IPS-NIHi7 (cell line): Measurements from ENCODE around the gene NOP16.

Source experiments
- DNase-seq: peaks from one replicate; pipeline ENCODE4 v3.0.0; 2012; ENCODE audit warnings: mixed read lengths; ENCODE audit errors: extremely low spot score

The NOP16 gene

GRCh38 chr5:176360894-176361436 is 27.4 kb downstream of the NOP16 start:
- DNase-seq, result peak; percentile 55

DNA sequence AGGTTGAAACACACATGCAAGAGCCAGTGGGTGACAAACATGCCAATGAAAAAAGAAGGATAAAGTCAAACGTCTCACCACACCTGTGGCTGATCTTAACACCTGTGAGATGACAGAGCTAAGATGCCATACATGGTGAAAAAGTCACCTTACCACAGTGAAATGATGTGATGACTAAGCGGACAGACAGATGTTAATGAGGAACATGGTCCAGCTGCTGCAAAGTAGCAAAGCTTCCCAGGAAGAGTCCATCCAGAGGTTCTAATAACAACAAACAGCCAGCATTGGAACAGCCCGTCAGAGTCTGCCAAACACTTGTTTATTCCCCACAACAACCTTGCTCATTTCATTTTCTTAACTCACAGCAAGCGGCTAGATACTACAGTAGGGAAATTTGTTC is 28.7 kb downstream of the NOP16 start:
- DNase-seq, result no peak

GRCh38 chr5:176356179-176356566 is 32.2 kb downstream of the NOP16 start:
- no peak for DNase-seq

DNA sequence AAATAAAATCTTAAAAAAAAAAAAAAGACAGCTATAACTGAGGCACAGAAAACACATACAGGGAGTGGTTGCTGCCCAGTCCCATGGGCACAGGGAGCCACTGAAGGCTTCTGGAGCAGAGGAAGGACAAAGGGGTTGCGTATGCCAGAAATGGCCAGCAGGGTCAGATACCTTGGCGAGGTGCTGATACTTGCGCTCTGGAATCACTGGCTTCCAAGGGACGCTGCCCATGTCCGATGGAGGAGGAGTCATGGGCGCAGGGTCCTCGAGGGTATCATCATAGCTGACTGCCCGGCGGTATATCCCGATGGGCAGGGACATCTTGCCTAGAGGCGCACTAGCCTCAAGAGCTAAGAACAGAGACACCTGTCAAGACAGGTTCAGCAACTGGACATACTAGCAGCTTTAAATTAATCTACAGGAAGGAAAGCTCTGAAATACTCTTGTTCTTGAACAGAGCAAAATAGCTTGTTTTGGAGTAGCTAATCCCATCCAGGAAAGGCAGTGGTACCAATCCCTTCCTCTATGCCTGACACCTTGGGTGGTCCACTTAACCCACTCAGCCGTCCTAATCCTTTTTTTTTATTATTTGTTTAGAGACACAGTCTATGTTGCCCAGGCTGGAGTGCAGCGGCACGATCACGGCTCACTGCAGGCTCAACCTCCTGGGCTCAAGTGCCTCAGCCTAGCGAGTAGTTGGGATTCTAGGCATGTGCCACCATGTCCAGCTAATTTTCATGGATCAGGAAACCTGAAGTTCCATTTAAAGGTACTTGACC is 32.8 kb downstream of the NOP16 start:
- DNase-seq, result peak; percentile 22

GRCh38 chr5:176353533-176353932 is 34.9 kb downstream of the NOP16 start:
- DNase-seq, result no peak

GRCh38 chr5:176352116-176352878 is 36.1 kb downstream of the NOP16 start:
- no peak for DNase-seq

- DNase-seq, result no peak
These were observed 38.0 kb downstream of the NOP16 start for GRCh38 chr5:176350416-176350815.

GRCh38 chr5:176342766-176343458 is 45.5 kb downstream of the NOP16 start:
- no peak for DNase-seq

GRCh38 chr5:176342158-176342483 is 46.3 kb downstream of the NOP16 start:
- no peak for DNase-seq

DNA sequence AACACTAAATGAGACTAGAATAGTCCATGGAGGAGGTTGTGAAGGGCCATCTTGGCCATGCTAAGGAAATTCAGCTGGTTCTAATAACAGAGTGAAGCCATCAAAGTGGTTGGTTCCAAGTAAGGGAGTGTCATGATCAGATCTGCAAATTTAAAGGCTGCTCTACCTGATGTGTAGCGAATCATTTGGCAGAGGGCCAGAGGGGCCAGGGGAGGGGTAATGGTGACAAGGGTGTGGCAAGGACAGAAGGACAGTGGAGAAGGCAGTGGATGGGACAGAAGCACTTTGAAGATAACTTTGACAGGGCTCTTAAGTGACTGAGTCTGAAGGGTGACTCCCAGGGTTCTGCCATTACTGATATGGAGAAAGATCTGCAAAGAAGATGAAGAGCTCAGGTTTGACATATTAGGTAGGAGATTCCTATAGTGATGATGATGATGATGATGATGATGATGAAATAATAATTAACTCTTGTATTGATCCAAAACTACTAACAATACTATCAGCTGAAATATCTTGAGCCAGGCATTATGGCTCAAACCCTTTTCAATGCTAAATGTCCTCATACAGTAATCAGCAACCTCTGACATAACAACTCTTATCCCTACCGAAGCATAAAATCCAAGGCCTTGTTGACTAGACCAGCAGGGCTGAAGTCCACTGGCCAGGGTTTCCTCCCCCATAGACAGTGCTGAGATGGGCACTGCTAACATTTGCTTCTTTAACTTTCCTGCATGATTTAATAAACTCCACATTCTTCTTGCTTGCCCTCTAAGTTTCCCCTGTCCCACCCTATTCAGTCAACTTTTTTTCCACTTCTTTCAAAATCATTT is 46.9 kb downstream of the NOP16 start:
- DNase-seq, result no peak

GRCh38 chr5:176339304-176339703 is 49.1 kb downstream of the NOP16 start:
- DNase-seq, result no peak

DNA sequence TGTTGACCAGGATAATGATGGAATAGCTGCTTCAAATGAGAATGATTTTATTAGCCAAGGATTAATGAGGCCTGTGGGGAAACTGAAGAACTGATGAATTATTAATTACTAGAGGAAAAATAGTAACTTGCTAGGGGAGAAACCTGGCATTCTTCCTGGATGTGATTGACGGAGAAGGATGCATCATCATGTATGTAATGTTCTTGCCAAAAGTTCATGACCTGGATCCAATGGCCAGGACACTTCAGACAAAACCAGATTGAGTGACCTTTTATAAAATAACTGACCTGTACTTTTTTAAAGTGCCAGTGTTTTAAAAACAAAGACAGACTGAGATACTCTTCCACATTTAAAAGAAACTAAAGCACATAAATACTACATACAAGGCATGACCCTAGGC is 50.5 kb downstream of the NOP16 start:
- no peak for DNase-seq

DNA sequence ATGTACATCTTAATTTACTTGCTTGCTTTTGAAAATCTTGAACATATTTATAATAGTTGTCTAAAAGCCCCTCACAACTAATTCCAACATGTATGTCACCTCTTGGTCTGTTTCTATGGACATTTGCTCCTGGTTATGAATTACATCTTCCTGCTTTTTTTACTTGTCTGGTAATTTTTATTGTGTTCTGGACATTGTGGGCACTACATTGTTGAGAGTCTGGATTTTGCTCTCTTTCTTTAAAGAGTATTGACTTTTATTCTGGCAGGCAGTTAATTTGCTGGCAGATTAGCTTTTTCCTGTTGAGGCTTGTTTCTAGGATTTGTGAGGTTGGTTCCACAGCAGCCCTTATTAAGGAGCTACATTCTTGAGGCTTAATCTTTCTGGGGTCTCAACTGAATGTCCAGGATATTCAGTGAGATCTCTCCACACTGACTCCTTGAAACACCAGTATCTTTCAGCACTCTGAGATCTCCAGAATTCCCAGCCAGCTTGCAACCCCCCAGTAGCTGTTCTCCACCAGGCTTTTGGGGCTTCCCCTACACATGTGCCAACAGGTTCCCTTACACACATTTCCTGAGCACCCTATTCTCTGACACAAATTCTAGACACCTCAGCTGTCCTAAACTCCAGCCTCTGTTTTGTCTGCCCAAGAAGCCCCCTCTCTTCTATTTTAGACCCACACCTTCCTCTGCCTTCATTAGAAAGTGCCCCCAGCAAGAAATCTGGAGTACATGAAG is 54.2 kb downstream of the NOP16 start:
- no peak for DNase-seq
